KG1 (cell line): ENCODE results near the gene ENTPD2.
"Not testable (repeated sequence)": the region's sequence is repeated elsewhere in the genome, so short reads cannot be mapped to it uniquely, and the experiment has no call there.

Experiments
- DNase-seq: peaks from one replicate; lab custom pipeline; 2025; lab: John Stamatoyannopoulos, UW

ENTPD2 gene

DNA sequence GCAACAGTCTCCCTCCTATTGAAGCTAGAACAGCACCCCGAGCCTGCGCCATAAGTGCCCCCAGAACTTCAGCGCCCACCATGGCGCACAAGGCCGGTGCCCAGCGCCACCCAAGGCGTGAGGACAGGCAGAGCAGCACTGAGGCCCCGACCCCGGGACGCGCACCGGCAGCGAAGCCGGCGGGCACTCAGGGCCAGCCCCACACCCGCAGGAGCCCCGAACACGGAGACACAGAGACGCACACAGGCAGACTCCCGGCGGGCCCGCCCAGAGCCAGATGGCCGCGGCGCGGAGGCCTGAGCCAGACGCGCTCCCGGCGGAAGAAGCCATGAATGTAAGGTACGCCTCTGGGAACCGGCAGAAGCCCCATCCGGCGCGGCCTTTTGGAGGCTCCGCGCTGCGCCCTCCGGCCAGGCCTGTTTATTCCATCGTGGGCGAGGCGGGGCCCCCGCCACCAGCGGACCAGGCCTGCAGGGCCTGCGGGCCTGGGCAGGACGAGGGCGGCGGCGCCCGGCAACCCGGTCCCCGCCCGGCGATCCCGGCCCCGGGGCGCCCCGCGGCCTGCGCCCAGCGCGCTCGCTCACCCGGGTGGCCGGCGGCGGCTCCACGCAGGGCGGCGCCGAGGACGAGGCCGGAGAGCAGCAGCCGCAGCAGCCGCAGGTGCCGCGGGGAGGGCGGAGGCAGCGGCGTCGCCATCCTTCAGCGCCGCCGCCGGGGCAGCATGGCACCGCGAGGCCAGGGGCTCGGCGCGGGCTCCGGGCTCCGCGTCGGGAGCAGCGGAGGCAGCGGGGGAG is 8.4 kb downstream of the ENTPD2 start:
- DNase-seq, result peak; percentile 26

DNA sequence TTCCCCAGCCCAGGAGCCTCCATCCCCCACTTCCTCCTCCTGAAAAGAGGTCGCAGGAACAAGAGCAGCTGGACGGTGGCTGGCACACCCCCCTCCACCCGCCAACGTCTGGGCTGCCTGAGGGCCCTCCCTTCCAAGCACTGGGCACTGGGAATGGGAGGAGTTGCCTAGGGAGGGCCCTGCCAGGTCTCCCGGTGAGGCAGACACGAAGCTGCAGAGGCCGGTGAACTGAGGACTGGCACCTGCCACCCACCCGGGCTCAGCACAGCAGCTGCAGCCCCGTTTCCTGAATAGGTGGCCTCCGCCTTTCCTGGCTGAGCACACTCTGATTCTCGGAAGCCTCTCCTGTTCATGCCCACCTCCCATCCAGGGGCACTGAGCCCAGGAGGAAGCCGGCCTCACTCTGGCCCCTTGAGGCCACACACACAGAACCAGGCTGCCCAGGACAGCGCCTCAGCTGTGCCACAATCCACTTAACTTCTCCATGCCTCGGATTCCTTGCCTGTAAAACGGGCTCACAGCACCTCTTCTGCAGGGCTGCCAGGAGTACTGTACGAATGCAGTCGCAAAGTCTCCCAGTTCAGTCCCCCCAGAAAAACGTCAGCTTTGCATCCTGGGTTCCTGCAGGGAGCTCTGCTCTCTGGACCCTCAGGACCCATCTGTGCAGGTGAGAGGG is 9.2 kb downstream of the ENTPD2 start:
- DNase-seq, result no peak

DNA sequence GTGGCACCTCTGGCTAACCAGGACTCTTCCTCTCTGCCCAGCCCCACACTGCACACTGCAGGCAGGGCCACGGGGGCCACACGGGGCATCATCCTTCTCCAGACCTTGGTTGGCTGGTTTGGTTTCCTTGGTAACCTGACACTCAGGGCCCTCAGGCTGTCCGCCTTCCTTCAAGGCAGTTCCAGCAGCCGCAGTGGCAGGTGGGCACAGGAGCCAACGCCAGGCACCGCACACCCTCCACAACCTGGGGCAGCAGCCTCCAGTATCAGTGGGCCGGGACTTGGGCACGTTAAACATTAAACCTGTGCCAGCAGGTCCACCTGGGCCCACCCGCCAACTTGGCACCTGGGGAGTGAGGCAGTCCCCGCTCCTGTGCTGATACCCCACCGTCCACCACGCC is 9.8 kb downstream of the ENTPD2 start:
- no peak for DNase-seq

DNA sequence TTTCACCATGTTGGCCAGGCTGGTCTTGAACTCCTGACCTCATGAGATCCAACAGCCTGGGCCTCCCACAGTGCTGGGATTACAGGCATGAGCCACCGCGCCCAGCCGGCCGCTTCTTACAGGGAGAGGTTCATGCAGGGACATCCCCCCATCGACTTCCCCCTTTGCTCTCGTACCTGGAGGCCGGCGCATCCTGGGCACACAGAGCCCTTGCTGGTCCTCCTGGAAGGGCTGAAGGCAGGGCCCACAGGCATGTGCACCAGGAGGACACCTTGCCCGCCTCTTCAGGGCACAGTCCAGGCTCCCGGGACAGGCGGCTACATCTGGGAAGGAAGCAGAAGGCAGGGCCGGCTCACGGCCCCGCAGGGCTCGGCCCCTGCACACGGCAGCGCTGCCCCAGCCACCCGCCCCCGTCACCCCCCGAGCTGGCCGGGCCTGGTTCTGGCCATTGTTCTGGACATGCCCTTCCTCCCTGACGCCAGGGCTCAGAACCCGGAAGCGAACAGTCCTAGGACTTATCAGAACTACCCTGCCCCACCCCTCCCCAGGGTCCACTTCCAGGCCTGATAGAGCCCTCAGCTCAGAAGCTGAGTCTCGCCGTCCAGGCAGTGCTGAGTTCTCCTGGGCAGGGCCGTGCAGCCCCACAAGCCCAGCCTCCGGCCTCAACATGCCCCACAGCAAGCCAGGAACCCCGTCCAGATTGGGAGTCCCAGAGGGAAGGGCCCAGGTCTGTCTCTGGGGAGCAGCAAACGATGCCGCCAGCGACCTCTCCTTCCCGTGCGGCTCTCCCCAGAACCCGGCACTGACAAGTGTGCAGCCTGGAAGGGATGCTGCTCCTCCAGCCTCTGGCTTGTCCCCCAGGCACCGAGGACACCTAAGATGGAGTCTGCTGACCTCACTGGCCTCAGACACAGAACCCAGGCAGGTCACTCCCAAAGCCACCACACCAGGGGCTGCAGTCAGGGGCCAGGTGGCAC is 10.8 kb downstream of the ENTPD2 start:
- no peak for DNase-seq

DNA sequence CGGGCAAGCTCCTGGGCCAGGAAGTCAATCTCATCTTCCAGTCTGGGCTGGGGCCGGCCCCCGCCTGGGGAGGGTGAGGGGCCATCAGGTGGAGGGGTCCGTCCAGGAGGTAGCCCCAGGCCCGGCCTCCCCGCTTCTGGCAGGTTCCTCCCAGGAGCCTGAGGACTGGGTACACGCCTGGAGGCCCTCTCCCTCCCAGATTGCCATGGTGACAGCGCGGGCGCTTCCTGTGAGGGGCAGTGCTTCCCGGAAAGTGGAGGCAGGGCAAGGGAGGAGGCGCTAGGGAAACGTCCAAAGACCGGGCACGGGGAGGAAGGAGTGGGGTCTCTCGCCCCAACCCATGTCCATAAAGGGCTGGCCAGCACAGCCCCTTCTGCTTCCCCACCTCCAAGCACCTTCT is 12.7 kb downstream of the ENTPD2 start:
- no peak for DNase-seq

DNA sequence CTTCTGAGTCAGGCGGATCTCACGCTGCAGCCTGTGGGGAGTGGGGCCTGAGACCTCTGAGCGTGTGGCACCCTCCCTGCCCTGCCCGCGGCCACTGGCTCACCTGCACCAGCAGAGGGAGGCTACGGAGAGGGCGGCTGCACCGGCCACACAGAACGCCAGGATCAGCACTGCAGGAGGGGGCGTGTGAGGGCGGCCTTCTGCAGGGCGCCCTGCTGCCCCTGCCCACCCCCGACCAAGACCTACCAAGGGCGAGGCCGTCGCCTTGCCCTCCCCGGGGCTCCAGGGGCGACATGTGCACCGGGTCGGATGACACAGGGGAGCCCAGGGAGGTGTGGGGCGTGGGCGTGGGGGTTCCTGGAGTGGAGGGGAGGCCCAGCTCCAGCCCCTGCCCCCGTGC is 13.3 kb downstream of the ENTPD2 start:
- DNase-seq, result no peak

DNA sequence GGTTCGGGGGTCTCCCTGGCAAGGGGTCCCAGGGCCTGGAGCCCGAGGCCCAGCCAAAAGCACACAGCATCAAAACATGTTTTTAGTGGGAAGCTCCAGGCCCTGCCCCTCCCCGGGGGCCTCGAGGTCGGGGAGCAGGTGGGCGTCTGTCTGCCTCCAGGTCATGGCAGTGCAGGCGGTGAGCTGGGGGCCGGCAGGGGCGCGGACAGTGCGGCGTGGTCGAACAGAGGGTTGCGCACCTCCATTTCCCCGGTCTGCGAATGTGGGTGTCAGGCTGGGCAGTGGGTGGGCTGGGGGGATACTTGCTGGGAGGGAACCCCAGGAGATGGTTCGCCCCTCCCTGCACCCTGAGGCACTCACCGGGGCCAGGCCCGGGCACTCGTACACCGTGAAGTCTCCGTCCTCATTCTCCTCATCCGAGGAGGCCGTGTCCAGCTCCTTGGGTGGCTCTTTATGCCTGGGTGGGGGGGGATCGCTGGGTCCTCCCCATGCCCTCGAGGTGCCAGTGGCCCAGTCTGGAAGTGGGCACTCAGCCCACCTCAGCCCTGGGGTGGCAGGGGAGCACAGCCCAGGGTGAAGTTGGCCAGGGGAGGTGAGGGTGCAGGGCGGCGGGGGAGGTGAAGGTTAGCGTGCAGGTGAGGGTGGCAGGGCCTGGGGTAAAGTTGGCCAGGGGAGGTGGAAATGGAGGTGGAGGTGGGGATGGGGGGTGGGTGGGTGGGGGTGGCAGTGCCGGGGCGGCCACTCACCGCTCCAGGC is 14.1 kb downstream of the ENTPD2 start:
- no peak for DNase-seq

DNA sequence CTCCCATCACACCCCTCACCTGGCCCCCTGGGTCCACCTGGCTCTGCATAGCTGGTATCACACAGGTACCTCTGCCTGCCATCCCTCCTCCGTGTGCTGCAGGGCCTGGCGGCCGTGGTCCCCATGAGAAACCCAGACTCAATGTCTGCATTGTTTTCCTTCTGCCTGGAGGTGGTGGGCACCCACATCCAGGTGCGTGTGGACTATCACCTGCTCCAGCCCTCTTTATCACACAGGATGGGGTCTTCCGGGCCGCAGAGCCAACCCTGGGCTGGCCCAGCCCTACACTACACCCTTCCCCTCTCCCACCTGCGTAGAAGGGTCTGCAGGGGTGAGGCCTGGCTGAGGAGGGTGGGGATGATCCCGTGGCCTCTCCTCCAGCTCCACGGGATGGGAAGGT is 14.9 kb downstream of the ENTPD2 start:
- DNase-seq, result no peak

DNA sequence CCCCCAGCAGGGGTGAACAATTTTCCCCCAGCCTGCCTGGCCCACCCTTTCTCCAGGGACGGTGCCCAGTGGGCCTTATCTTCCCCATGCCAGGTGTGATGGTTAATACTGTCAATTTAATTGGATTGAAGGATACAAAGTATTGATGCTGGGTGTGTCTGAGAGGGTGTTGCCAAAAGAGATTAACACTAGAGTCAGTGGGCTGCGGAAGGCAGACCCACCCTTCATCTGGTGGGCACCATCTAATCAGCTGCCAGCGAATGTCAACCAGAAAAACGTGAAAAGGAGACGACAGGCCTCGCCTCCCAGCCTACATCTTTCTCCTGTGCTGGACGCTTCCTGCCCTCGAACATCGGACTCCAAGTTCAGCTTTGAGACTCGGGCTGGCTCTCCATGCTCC is 16.4 kb downstream of the ENTPD2 start:
- no peak for DNase-seq

DNA sequence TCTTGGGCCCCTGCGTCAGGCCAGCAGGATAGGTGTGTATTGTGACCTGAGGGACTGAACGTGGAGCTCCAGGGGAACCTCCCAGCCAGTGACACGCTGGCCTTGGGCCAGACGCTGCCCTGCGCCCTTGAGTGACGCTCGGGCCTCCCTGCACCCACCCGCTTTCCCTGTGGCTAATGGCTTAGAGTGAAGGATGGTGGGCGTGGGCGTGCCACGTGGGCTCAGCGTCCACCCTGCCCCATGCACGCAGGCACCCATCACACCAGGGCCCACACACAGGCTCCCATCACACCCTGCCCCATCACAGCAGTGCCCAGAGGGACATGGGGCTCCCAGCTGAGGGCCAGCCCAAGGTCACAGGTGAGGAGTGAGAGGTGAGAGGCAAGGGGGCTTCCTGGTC is 16.8 kb downstream of the ENTPD2 start:
- DNase-seq, result no peak

DNA sequence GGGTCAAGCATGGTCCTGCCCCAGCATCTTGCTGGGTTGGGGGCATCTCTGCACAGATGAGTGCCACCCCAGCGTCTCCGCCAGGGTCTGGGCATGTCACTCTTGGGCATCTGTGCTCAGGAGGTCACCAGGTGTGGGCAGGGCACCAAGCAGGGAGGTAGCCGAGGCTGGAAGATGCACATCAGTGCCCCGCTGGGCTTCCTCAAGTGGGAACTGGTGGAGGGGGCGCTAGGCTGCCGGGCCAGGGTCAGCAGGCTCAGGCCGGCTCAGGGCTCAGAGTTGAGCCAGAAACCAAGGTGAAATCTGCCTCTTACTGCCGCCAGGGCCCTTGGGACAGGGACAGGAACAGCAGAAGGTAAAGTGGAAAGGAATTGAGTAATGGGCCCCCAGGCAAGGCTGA is 17.9 kb downstream of the ENTPD2 start:
- no peak for DNase-seq

DNA sequence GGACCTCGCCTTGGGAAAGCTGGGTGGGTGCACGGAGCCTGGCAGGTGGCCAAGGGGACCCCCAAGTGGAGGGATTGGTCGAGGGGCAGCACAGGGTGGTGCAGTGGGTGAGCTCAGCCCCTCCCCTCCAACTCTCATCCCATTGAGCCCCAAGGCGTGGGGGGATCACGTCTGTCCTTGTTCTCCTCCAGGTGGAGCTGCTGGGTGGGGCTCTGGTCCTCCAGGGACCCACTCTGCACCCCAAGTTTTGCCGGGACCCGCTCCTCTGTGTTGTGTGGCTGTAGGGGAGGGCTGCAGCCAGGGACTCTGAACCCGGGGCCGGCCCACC is 18.4 kb downstream of the ENTPD2 start:
- DNase-seq, result no peak

DNA sequence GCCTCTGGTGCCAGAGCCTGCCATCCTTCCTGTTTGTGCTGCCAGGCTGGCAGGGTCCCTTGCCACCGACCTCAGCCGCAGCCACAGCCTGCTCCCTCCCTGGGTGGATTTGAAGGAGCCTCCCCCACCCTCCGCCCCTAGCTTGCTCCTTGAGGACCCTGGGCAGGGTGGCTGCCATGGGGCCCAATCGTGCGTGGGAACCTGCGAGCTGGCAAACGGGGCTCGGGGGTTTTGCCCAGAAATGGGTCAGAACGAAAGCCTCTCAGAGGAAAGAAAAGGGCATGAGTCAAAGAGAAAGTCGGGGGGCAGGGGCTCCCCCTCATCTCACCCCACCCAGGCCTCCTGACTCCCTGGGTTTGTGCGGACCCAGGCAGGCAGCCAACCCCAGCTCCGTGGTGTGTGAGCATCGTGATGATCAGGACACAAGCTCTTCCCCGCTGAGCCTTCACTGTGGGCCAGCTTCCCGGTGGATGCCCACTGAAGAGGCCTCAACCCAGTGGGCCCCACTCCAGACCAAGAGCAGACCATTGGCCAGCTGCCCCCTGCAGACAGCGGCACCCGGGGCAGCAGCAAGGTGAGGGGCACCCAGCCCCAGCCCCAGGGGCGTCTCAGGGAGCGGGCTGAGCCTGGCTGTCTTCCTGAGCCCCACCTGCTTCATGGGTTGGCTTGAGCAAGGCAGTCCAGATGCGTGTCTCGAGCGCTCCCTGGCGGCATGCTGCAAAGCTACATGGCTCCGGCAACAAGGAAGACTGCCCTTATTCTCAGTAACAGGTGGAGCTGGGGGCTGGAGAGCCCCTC is 19.0 kb downstream of the ENTPD2 start:
- DNase-seq, result peak; percentile 88

DNA sequence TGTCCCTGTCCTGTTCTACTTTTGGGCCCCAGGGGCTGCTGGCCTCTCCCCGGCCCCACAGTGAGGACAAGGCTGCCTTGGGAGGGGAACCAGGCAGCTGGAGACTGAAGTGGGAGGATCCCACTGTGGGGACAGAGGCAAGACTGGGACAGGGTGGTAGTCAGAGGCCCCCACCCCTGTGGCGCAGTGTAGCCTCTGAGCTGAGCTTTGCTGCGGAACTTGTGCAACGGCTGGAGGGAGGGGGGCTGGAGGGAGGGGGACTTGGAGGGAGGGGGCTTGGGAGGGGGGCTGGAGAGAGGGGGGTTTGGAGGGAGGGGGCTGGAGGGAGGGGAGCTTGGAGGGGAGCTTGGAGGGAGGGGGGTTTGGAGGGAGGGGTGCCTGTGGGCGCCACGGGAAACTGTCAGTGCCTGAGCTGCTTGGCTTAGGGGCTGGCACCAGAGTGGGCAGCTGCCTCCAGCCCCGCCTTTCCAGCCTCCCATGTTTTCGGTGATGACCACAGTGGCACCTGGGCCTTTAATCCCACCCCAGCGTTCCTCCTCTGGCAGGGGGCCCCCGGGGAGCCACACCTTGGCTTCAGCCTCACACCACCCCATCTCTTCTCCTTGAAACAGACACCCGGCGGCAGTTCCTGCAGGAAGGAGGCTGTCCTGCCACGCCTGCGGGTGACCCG is 19.7 kb downstream of the ENTPD2 start:
- DNase-seq, result peak; percentile 46

DNA sequence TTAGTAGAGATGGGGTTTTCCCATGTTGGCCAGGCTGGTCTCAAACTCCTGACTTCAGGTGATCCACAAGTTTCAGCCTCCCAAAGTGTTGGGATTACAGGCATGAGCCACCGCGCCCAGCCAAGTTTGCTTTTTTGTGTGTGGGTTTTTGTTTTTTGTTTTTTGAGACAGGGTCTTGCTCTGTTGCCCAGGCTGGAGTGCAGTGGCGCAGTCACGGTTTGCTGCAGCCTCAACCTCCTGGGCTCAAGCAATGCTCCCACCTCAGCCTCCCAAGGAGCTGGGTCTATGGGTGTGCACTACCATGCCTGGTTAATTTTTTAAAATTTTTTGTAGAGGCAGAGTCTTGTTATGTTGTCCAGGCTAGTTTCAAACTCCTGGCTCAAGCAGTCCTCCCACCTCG is 20.4 kb downstream of the ENTPD2 start:
- not testable (repeated sequence) for DNase-seq

DNA sequence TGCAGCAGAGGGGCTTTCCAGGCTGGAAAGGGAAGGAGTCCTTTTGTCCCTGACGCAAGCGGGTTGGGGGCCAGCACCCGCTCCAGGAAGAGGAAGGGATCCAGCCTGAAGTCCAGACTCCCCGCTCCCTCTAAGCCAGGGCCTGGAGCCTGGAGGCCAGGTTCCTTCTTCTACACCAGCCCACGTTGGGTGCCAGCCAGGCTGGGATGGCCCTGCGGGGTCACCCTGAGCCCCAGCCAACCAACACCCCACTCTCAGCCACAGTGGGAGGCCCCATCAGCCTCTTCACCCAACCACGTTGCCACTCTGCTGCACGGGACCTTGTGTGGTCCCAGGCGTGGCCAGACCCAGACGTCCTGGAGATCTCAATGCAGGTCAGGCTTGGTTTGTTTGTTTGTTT is 21.0 kb downstream of the ENTPD2 start:
- DNase-seq, result no peak

DNA sequence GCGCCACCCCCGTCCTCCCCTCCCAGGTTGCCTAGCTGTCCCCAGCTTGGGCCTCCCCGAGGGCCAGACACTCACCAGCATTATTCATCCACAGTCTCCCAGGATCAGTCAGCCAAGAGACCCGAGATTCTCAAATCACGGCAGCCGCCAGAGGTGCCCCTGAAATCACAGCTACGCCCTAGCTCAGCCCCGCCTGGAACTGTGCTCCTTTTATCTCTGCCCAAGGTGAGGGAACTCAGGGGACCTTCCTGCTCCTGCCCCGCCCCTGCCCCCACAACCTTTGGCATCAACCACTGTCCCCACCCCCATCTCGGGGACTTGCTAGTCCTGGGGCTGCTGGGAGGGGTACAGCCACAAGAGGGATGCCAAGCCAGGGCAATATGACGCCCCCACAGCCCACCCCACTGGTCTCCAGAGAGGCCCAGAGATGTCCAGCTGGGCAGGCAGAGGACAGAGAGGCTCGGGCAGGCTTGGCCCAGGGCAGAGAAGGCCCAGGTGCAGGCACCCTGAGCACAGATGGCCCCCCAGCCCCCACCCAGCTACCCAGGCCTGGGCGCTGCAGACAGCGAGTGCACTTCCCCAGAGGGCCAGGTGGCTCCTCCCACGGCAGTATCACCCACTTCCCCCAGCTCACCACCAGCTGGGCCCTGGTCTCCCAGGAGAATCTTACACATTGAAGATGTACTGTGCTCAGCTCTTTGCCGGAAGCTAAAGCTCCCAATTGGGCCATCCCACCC is 21.8 kb downstream of the ENTPD2 start, which contains the start of gene FUT7:
TSS of gene FUT7 (minus strand) at position 185 of the 737 bp plus-strand sequence. CDS start at position 88, 97 bp downstream.
- DNase-seq, result no peak

DNA sequence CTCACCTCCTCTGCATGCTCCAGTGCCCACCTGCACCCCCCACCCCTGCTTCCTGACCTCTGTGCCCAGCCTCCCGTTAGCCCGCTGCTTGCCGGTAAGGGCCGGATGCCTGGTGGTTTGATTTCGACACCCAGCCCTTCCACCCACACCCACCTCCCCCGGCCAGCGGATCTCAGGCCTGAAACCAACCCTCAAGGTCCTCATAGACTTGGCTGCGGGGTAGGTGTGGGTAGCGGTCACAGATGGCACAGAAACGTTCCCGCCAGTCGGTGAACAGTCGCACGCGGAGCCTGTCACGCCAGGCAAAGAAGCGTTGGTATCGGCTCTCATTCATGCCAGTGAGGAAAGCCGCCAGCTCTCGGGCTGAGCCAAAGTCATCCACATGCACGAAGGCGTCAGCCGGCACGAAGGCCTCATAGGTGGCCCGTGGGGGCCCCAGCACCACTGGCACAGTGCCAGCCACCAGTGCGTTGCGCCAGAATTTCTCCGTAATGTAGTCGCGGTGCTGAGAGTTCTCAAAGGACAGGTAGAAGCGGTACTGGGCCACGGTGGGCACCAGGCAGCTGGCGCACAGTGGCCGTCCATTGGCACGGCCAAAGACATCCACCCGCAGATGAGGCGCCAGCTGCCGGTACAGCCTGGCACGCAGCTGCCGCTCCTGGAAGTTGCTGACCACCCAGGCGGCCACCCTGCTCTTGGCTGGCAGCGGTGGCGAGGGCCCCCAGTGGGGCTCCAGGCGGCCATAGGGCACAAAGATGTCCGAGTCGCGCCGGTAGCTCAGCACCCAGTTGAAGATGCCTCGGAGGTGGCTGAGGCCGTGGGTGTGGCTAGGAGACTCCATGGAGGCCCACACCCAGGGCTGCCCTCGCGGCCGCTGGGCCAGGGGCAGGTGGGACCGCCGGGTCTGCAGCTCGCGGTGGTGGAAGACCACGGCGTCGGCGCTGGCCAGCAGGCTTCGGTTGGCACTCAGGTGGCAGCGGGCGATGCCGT is 23.0 kb downstream of the ENTPD2 start:
- DNase-seq, result peak; percentile 79
